NK-92 treated with Interleukin-12 subunit alpha and Interleukin-12 subunit beta, amount 100 ng/mL, for 24 hours (cell line): ENCODE measurements around the gene CARD9.
"Not testable (repeated sequence)": the region's sequence is repeated elsewhere in the genome, so short reads cannot be mapped to it uniquely, and the experiment has no call there.

Experiments used
- DNase-seq: peaks from one replicate; lab custom pipeline; 2025; lab: John Stamatoyannopoulos, UW

Gene CARD9, protein sequence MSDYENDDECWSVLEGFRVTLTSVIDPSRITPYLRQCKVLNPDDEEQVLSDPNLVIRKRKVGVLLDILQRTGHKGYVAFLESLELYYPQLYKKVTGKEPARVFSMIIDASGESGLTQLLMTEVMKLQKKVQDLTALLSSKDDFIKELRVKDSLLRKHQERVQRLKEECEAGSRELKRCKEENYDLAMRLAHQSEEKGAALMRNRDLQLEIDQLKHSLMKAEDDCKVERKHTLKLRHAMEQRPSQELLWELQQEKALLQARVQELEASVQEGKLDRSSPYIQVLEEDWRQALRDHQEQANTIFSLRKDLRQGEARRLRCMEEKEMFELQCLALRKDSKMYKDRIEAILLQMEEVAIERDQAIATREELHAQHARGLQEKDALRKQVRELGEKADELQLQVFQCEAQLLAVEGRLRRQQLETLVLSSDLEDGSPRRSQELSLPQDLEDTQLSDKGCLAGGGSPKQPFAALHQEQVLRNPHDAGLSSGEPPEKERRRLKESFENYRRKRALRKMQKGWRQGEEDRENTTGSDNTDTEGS

DNA sequence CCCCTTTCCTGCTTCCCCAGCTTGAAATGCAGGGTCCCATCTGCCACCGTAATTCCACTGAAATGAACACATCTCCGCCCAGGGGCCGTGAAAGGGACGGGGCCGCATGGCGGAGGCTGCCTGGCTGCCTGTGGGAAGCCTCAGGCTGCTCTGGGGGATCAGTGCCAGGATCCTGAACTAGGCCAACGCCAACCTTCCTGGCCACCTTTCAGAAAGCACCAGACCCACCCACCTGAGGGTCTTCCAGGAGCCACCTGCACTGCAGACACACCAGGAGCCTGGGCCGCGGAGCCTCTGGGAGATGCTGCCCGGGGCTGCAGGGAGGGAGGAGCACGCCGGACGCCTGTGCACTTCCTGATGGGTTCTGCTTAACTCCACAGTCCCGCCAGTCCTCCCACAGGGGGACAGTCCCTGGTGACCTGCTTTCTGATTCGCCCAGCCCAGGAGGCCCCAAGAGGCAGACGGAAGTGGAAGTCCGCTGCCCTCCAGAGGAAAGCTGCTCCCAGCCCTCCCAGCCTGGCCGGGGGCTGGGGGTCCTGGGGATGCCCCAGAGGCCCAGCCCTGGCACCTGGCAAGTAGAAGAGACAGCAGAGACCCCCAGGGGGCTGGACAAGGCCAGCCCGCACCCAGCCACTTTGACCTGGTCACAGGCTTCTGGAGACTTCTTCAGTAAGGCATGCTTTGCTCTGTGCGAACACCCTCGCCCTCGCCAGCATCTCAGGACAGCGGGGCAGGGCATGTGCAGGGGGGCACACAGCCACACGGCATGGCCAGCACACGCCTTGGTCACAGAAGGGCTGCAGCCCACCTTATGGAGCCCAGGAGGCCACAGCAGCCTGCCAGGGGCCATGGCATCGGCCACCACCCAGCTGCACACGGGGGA, at the start of gene CARD9:
CARD9 (minus strand) TSS at position 370 of the 883 bp plus-strand sequence. CDS start 1,591 bp downstream, outside the sequence.
- no peak for DNase-seq

DNA sequence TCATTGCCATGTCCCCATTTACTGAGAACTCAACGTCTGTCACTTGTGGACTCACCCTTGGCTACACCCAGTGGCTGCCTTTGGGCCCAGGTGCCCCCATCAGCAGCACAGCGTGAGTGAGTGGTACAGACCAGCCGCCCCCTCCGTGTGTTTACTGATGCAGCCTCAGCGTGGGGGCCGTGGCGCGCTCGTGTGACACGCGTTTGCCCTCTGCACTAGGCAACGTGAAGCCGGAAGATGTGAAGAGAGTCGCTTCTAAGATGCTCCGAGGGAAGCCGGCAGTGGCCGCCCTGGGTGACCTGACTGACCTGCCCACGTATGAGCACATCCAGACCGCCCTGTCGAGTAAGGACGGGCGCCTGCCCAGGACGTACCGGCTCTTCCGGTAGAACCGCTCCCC, 49.4 kb upstream of the CARD9 start:
- no peak for DNase-seq

DNA sequence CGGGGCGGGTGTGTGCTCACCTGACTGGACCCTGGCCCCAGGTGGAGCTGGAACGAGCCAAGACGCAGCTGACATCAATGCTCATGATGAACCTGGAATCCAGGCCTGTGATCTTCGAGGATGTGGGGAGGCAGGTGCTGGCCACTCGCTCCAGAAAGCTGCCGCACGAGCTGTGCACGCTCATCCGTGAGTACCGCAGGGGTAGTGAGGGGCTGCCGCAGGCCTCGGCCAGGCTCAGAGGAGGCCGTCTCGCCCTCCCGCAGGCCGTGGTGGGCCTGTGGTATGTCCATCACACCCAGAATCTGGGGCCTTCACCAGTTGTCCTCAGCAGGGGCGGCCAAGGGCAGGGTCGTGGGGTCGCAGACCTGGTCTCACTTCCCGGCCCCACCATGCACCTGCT, 48.3 kb upstream of the CARD9 start:
- no peak for DNase-seq

DNA sequence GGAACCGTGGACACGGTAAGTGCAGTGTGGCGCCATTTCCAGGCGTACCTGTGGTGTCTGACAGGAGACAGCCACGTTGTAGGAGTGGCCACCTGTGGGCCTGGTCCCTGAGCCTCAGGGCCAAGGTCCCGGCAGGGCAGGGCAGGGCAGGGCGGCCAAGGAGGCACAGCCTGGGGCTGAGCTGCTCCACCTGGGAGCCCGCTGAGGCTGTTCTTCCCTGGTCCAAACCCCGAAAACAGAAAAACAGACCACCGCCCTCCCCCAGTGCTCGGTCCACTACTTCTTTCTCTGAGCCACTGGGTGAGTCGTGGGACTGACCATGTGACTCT, 45.6 kb upstream of the CARD9 start:
- DNase-seq = no peak

DNA sequence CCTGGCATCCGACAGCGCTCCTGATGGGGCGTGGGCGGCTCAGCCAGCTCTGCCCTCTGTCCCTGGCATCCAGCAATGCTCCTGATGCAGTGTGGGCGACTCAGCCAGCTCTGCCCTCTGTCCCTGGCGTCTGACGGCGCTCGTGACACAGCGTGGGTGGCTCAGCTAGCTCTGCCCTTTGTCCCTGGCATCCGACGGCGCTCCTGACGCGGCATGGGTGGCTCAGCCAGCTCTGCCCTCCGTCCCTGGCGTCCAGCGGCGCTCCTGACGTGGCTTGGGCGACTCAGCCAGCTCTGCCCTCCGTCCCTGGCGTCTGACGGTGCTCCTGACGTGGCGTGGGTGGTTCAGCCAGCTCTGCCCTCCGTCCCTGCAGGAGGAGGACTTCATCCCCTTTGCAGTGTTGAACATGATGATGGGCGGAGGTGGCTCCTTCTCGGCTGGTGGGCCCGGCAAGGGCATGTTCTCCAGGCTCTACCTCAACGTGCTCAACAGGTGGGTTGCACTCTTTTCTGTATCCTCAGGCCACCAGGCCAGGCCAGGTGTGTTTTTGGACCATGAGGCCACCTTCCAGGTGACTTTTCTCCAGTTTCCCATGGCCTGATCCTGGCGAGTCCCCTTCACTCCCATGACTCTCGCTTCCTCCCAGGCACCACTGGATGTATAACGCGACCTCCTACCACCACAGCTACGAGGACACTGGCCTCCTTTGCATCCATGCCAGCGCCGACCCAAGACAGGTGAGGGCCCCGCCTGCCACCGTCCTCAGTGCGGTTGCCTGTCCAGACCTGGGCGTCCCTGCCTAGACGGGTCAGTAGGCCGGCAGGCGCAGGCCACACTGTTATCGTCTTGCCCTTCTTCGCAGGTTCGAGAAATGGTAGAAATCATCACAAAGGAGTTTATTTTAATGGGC, 45.0 kb upstream of the CARD9 start:
- no peak for DNase-seq

DNA sequence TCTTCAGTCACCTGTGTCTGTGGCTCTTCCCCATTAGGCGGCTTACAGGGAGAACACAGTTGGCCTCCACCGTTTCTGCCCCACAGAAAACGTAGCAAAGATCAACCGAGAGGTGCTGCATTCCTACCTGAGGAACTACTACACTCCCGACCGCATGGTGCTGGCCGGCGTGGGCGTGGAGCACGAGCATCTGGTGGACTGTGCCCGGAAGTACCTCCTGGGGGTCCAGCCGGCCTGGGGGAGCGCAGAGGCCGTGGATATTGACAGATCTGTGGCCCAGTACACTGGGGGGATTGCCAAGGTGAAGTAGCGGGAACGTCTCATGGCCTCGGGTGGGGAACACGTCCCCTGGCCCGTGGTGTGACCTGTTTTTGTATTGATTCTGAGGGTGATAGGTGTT, 43.4 kb upstream of the CARD9 start:
- no peak for DNase-seq

DNA sequence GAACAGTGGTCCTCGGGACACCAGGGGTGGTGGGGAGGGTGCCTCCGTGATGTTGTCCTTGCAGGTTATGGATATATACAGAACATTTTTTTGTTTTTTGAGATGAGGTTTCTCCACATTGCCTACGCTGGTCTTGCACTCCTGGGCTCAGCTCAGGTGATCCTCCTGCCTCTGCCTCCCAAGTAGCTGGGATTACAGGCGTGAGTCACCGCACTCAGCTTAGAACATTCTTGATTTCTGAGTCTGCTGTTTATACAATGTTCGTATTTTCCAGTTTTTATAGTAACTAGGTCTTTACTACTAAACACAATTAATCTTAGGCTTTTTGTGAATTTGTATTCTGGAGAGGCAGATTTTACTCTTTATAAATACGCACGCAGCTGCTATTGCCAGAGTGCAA, 43.0 kb upstream of the CARD9 start:
- no peak for DNase-seq

DNA sequence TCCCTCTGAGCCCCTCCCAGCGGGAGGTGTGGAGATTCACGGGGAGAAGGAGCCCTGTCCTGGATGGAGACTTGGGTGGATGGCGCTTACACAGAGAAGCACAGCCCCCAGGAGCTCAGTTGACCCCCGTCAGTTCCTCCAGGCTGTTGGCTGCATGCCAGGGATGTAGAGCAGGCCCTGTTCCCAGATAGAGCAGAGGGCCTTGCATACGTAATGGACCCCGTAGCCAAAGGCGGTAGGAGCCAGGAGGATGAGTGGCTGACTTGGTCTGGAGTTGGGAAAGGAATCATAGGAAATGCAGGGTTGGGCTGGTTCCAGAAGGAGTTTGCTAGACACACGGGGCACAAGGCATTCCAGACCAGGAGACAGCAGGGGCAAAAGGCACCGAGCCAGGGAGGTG, 39.5 kb upstream of the CARD9 start:
- DNase-seq = no peak

DNA sequence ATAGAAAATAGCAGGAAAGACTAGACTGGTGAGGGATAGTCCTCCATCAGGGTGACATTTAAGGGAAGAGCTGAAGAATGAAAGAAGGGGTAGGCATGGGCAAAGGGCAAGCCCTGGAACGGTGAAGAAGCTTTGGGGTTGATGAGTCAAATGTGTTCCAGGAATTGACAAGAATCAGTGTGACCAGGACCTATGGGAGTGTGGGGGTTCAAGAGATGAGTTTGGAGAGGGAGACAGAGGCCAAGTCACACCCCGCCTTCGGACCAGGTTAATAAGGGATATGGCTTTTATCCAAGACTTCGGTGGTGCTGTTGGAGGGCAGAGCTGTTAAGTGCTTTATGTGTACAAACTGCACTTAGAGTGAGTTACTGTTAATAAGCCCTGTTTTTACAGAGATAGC, 37.9 kb upstream of the CARD9 start:
- no peak for DNase-seq

DNA sequence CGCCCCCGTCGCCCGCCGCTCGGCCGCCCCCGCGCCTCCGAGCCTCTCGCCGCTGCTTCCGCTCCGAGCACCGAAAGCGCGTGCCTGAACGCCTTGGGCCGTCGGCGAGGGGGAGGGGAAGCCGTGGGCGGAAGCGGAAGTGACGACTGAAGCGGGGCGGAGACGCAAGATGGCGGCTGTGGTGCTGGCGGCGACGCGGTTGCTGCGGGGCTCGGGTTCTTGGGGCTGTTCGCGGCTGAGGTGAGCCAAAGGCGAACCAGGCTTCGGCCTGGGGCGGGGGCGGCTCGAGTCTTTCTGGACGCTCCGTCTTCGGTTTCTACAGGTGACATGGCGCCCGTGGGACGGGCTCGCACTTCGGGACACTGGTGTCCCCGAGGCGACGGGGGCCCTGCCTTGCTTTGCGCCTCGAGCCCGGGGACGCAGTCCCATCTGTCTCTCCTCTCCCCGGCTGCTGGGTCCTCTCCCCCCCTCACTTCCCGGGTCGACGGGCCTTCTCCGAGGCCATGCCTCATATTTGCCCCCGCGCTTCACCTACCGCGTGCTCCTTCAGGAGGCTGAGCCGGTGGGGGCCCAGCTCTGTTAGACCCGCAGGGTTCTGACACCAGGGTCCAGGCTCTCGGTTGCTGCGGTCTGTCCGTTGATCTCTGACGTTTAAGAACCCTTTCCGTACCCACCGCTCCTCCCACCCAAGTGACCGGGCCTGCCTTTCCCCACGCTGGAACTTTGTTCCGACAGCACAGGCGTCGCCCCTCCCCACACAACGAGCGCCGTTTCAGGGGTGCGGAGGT, 37.2 kb upstream of the CARD9 start, which contains the start of the genes ENTR1 and PMPCA:
ENTR1 (minus strand) TSS at position 115 of the 788 bp plus-strand sequence. CDS start 217 bp downstream, outside the sequence.
PMPCA (plus strand) TSS at position 159 of the 788 bp plus-strand sequence; CDS start at position 170, 11 bp downstream.
- DNase-seq = peak; percentile 72

DNA sequence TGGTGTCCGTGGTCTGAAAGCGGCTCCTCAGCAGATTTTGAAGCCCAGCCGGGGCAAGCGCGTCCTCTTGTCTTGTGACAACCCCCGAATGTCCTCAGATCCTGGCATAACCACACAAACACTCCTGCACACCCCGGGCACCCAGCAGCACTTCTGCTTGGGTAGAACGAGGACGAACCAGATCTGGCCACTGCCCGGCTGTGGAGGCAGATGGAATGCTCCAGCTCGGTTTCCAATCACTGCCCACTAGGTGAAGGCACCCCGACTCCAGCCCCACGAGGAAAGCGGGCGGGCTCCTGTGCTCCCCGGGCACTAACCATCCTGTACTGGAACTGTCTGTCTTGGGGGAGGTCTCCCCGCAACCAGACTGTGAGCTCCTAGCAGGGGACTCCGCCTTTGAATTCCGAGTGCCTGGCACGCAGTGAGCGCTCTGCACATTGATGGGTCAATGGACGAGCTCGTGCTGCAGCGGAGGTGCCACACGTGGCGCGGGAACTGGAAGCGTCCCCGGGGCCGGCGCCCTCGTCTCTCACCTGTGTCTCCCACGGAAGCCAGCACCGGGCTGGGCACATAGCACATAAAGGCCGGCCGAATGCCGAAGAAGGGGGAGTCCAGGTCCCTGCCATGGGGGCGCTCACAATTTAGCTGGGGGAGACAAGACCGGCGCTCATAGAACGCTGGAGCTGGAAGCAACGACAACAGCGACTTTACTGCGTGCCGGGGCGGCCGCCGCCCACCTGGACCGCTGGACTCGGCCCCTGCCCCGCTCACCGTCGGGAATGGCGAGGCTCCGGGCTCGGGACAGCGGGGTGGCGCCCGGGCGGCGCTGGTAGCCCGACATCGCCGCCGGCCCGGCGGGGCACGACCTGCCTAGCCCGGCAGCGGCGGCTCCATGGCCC, 36.3 kb upstream of the CARD9 start:
- DNase-seq = no peak

DNA sequence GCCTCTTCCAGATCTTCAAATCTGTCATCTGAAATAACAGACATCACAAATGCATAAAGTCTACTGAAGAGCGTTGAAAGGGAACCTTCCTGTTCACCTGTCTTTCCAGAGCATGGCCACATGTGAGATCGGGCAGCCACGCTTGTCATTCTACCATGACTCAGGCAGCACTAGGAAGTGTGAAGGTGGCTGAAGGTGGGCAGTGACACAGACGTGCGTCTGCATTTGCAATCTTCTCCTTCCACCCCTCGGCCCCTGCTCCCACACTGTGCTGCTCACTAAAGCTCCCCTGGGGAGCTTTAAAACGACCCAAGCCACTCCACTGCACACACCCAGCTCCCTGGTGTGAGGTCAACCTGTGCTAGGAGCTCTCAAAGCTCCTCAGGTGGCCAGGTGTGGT, 34.4 kb upstream of the CARD9 start:
- no peak for DNase-seq

DNA sequence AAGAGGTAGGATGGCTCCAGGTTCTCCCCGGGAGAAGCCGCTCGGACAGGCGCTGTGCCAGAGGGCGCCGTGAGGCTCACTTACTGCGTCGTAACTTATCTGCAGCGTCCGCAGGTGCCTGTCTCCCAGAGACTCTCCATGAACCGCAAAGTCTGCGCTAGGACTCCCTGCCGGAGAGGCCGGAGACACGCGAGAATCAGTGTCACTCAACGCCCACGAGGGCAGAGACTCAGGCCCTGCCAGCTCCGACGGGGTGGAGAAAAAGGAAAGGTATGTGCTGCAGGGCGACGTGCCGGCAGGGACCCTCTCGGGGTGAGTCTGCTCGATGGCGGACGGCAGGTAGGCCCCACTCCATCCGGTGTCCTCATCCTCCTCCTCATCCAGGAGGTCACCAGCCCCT, 33.6 kb upstream of the CARD9 start:
- not testable (repeated sequence) for DNase-seq

DNA sequence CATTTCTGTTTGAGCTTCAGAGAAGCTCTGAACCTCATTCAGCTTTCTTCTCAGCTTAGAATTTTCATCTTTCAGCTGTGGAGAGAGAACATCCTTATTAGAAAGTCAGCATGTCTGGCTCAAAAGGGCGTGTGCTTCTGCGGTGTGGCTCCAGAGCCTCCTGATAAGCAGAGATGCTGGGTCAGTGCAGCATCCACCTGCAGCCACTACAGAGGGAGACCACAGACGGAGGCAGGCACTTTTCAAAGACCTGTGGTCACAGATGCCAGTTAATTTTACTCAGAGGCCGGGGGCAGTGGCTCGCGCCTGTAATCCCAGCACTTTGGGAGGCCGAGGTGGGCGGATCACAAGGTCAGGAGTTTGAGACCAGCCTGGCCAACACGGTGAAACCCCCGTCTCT, 32.4 kb upstream of the CARD9 start:
- not testable (repeated sequence) for DNase-seq

DNA sequence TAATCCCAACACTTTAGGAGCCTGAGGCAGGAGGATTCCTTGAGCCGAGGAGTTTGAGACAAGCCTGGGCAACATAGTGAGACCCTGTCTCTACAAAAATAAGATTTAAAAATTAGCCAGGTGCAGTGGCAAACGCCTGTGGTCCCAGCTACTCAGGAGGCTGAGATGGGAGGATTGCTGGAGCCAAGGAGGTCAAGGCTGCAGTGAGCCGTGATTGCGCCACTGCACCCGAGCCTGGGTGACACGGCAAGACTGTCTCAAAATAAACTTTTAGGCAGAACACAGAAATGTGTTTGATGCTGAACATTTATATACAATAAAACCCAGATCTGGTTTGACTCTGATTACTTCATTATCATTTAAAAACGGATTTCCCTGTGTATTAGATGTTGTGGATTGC, 32.0 kb upstream of the CARD9 start:
- DNase-seq = no peak

DNA sequence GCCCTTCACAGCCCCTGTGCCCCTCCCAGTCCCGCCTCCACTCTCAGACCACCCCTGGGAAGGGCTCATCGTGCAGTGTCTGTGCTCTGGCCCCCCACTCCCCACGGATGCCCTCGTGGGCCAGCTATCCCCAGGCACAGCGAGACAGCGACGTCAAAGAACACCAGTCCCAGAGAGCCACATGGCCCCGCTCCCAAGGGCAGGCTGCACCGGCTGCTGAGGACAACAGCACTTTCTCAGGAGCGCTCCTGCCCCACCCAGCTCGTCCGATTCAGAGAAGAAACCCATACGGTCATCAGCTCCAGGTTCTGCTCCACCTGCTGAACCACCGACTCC, 31.3 kb upstream of the CARD9 start:
- DNase-seq = no peak

DNA sequence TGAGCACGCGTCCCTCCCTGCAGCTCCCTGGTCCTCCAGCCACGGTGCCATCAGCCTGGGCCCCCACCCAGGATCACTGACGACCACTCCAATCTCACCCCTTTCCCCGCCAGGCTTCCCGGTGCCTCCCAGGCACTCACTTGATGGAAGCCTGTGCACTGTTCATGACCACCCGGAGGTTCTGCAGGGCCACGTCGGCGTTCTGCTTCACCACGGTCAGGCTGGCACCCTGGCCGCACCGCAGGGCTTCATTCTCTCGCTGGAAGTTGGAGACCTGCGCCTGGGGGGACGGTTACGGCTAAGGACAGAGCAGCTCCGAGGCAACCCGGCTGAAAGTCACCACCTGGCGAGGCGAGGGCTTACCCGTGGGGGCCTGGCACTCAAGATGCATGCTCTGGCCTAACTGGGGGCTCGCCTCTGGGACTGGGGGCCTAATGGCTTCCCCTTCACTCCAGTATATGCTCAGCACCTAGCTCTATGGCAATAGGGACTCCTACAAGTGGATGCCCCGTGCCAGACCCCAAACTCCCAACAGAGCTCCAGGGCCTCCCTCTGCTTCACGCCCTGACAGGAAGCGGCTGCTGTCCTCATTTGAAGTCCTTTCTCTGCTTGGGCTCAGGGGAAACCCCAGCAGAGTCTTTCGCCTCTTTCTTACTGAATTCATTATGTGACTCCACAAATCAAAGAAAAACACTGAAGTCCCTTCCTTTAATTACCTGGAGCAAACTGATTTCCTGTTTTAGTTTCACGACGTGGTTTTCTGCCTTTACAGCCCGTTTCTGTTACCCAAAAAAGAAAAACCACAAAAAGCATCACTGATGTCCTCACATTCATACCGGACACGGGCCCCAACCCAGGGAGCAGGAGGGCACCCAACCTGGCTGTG, 30.7 kb upstream of the CARD9 start:
- DNase-seq = no peak

DNA sequence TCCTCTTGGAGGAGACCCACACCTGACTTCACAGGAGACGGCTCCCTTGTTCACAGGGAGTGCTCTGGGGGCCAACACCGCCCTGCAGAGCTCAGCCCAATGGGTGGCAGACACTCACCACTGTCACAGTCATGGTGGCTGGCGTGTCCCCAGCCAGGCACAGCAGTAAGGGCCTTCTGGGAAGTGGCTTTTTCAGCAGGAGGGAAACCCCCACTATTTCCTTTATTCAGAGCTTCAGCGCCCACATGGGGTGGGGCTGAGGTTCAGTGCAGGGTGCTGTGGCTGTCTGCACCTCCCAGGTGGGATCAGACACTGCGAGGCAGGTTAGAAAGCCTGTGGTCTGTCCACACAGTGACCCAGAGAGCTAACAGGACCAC, 30.1 kb upstream of the CARD9 start:
- peak; percentile 42 for DNase-seq

DNA sequence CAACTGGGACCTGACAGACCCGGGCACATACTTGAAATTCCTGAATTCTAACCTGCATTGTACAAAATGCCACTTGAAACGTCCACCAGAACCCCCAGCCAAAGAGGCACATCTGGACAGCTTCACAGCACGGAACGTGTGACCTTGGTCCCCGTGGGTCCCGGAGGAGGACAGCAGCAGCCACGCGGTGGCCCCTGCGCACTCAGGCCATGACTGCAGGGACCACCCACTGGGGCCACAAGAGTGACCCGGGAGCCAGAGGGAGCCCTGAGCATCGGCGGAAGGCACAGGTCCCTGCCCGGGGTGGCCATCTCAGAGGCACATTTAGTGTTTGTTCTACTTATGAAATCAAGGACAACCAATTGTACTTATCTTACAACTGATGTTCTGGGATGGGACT, 28.6 kb upstream of the CARD9 start:
- DNase-seq = no peak
